Karpas-422 (cell line): ENCODE measurements around the gene SLC17A9. TPM values are rescaled to one million over a fixed set of nuclear protein-coding genes. Genes with fewer than 3 reads are reported as not detected.

Experiments used
- DNase-seq: peaks from one replicate; pipeline ENCODE4 v3.0.0-alpha.2; 2015
- H2AFZ ChIP-seq: fragments of 200-600 bp; sonication (generic); 2 replicates; pipeline ENCODE4 v1.6.1; 2014; ENCODE audit warnings: antibody characterized with exemption, low read length, mixed read lengths
- H3K27ac ChIP-seq: fragments of 200-600 bp; sonication (generic); 2 replicates; pipeline ENCODE4 v1.5.1; 2014; ENCODE audit warnings: mild to moderate bottlenecking, low read length, moderate library complexity
- H3K27me3 ChIP-seq: fragments of 200-600 bp; sonication (generic); 2 replicates; pipeline ENCODE4 v1.6.1; 2014; ENCODE audit warnings: low read length, mixed read lengths
- H3K36me3 ChIP-seq: fragments of 200-600 bp; sonication (generic); 2 replicates; pipeline ENCODE4 v1.6.1; 2014; ENCODE audit warnings: low read length, mixed read lengths; ENCODE audit not compliant: insufficient read depth
- H3K4me1 ChIP-seq: fragments of 200-600 bp; sonication (generic); 2 replicates; pipeline ENCODE4 v1.6.1; 2014; ENCODE audit warnings: mild to moderate bottlenecking, low read length, mixed read lengths
- H3K4me2 ChIP-seq: fragments of 200-600 bp; sonication (generic); 2 replicates; pipeline ENCODE4 v1.6.1; 2014; ENCODE audit warnings: low read length, low read depth, mild to moderate bottlenecking; ENCODE audit not compliant: poor library complexity, severe bottlenecking
- H3K4me3 ChIP-seq: fragments of 200-600 bp; sonication (generic); 2 replicates; pipeline ENCODE4 v1.5.1; 2014; ENCODE audit warnings: mild to moderate bottlenecking, antibody characterized with exemption, low read length, mixed read lengths
- H3K79me2 ChIP-seq: fragments of 200-600 bp; sonication (generic); 2 replicates; pipeline ENCODE4 v1.6.1; 2014; ENCODE audit warnings: mild to moderate bottlenecking, low read length, mixed read lengths
- H3K9ac ChIP-seq: fragments of 200-600 bp; sonication (generic); 2 replicates; pipeline ENCODE4 v1.6.0; 2014; ENCODE audit warnings: low read length
- H3K9me2 ChIP-seq: fragments of 200-600 bp; sonication (generic), shearing (Covaris generic); replicated peaks from 2 replicates; pipeline ENCODE4 v1.6.0; 2014; ENCODE audit warnings: mild to moderate bottlenecking, low read length, moderate library complexity; ENCODE audit not compliant: insufficient read depth
- H3K9me3 ChIP-seq: fragments of 300-700, 200-600 bp; sonication (generic); 2 replicates; pipeline ENCODE4 v1.6.1; 2014; ENCODE audit warnings: low read length, mixed read lengths
- H4K20me1 ChIP-seq: fragments of 200-600 bp; sonication (generic); 2 replicates; pipeline ENCODE4 v1.6.1; 2014; ENCODE audit warnings: mild to moderate bottlenecking, antibody characterized with exemption, low read length, low read depth; ENCODE audit not compliant: insufficient read depth
- total RNA-seq: library from RNA; depleted of rRNA; stranded (reverse); fragments of >200 nt; shearing (Covaris generic); gene quantifications from 2 replicates; pipeline ENCODE4 v1.2.3, GENCODE V29; 2014; ENCODE audit warnings: low replicate concordance

The SLC17A9 gene
- total RNA-seq, 1 experiment from 2014 or later = 15.9 TPM

DNA sequence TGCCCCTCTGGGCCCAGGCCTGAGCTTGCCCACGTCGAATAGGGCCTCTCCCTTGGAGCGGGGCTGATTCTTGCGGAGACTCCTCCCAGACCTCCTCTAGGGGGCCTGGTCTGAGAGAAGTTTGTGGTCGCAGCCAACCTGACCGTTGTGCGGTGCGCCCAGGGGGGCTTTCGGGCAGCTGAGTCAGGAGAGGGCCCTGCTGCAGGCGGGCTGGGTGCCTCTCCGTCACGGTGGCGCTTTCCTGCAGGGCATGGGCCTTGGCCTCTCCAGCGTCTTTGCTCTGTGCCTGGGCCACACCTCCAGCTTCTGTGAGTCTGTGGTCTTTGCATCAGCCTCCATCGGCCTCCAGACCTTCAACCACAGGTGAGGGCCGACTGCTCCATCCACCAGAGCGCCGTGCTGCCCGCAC lies 12.9 kb downstream of the SLC17A9 start:
- H4K20me1 ChIP-seq = no peaks in the 10 kb centered on the region; the same call in 1 of the 2 replicates
- H2AFZ ChIP-seq = no peak overlapping the region
- no peaks in the 10 kb centered on the region for H3K9me2 ChIP-seq
- no peaks in the 10 kb centered on the region for H3K27me3 ChIP-seq
- no peaks in the 10 kb centered on the region for H3K9me3 ChIP-seq
- H3K4me2 ChIP-seq = no peak overlapping the region
- no peak overlapping the region for H3K4me3 ChIP-seq
- no peaks in the 10 kb centered on the region for H3K79me2 ChIP-seq
- no peak for DNase-seq
- H3K27ac ChIP-seq = no peak overlapping the region
- no peak overlapping the region for H3K9ac ChIP-seq
- H3K4me1 ChIP-seq = no peaks in the 10 kb centered on the region
- 0 out of 2 replicates have a peak, but pooled peaks cover 4% of the 10 kb centered on the region for H3K36me3 ChIP-seq

DNA sequence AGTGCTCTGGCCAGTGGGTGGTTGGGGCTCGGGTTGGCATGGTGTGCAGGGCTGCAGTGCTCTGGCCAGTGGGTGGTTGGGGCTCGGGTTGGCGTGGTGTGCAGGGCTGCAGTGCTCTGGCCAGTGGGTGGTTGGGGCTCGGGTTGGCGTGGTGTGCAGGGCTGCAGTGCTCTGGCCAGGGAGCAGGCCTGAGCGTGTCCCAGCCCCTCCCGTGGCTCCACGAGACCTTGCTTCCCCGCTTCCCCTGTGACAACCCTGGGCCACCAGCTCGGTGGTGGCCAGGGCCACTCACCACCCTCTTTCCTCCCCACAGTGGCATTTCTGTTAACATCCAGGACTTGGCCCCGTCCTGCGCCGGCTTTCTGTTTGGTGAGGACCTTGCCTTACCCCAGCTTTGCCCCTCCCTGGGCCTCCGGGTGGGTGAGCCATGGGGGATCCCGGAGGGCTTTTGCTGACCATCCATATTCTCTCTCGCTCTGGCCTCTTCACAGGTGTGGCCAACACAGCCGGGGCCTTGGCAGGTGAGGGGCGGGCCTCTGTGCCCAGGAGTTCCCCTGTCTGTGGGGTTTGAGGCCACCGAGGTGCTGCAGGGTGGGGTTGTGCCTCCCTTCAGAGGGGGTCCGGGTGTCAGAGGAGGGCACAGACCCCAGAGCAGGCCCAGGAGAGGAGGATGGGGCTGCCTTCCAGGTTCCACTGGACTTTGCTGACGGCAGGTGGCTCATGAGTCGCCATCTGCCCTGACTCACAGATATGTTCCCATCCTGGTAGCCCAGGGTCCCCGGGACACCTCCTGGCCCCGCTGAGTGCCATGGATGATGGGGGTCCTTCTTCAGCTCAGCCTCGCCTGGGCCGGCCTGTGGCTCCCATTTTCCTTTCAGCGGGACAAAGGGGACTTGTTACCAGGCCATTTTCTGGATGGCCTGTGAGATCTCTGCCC lies 14.0 kb downstream of the SLC17A9 start:
- H3K4me1 ChIP-seq = no peaks in the 10 kb centered on the region
- H3K9me3 ChIP-seq = no peaks in the 10 kb centered on the region
- 0 out of 2 replicates have a peak, but pooled peaks cover 4% of the 10 kb centered on the region for H3K36me3 ChIP-seq
- H3K27ac ChIP-seq = no peak overlapping the region
- H2AFZ ChIP-seq = no peak overlapping the region
- H3K9me2 ChIP-seq = no peaks in the 10 kb centered on the region
- H4K20me1 ChIP-seq = no peaks in the 10 kb centered on the region; the same call in 1 of the 2 replicates
- H3K79me2 ChIP-seq = no peaks in the 10 kb centered on the region
- no peak overlapping the region for H3K9ac ChIP-seq
- DNase-seq = no peak
- no peak overlapping the region for H3K4me3 ChIP-seq
- no peak overlapping the region for H3K4me2 ChIP-seq
- H3K27me3 ChIP-seq = no peaks in the 10 kb centered on the region

DNA sequence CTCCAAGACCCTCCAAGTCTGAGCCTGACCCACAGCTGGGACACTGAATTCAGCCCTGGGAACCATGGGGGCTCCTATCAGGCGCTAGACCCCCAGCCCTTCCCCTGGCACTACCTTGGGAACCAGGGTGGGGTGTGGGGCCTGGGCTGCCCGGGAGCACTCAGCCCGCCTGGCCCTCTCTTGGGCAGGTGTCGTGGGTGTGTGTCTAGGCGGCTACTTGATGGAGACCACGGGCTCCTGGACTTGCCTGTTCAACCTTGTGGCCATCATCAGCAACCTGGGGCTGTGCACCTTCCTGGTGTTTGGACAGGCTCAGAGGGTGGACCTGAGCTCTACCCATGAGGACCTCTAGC lies 14.6 kb downstream of the SLC17A9 start:
- H3K79me2 ChIP-seq = no peaks in the 10 kb centered on the region
- H3K9ac ChIP-seq = no peak overlapping the region
- no peaks in the 10 kb centered on the region for H3K4me1 ChIP-seq
- H3K27ac ChIP-seq = no peak overlapping the region
- no peak overlapping the region for H3K4me3 ChIP-seq
- no peaks in the 10 kb centered on the region for H3K27me3 ChIP-seq
- 0 out of 2 replicates have a peak, but pooled peaks cover 4% of the 10 kb centered on the region for H3K36me3 ChIP-seq
- no peak overlapping the region for H3K4me2 ChIP-seq
- no peak for DNase-seq
- no peaks in the 10 kb centered on the region; the same call in 1 of the 2 replicates for H4K20me1 ChIP-seq
- H3K9me2 ChIP-seq = no peaks in the 10 kb centered on the region
- H2AFZ ChIP-seq = no peak overlapping the region
- no peaks in the 10 kb centered on the region for H3K9me3 ChIP-seq

GRCh38 chr20:62967628-62968351 lies 15.3 kb downstream of the SLC17A9 start:
- Histone ChIP-seq H3K9ac (no peak overlapping the region), H3K27me3 (no peaks in the 10 kb centered on the region), H3K27ac (no peak overlapping the region)

GRCh38 chr20:62968378-62969178 lies 16.1 kb downstream of the SLC17A9 start:
- Histone ChIP-seq H3K27me3 (no peaks in the 10 kb centered on the region), H3K79me2 (no peaks in the 10 kb centered on the region), H3K9me3 (no peaks in the 10 kb centered on the region), H3K4me1 (peaks cover 4% of the 10 kb centered on the region), H3K9ac (no peak overlapping the region), H2AFZ (no peak overlapping the region), H3K36me3 (0 out of 2 replicates have a peak, but pooled peaks cover 4% of the 10 kb centered on the region), H4K20me1 (no peaks in the 10 kb centered on the region; the same call in 1 of the 2 replicates), H3K4me2 (no peak overlapping the region), H3K27ac (no peak overlapping the region), H3K4me3 (no peak overlapping the region), H3K9me2 (no peaks in the 10 kb centered on the region)
- DNase-seq = peak; percentile 52

More at GRCh38 chr20:62967628-62968351, 15.3 kb downstream of the SLC17A9 start:
- Histone ChIP-seq H3K9me3 (no peaks in the 10 kb centered on the region), H3K4me3 (no peak overlapping the region), H2AFZ (no peak overlapping the region), H3K4me1 (peaks cover 4% of the 10 kb centered on the region), H3K36me3 (0 out of 2 replicates have a peak, but pooled peaks cover 4% of the 10 kb centered on the region), H3K4me2 (no peak overlapping the region), H4K20me1 (no peaks in the 10 kb centered on the region; the same call in 1 of the 2 replicates), H3K9me2 (no peaks in the 10 kb centered on the region), H3K79me2 (no peaks in the 10 kb centered on the region)
- DNase-seq = no peak

- peak; percentile 53 for DNase-seq
- H2AFZ ChIP-seq = no peak overlapping the region
Measured at GRCh38 chr20:62969179-62969760, 16.8 kb downstream of the SLC17A9 start.

DNA sequence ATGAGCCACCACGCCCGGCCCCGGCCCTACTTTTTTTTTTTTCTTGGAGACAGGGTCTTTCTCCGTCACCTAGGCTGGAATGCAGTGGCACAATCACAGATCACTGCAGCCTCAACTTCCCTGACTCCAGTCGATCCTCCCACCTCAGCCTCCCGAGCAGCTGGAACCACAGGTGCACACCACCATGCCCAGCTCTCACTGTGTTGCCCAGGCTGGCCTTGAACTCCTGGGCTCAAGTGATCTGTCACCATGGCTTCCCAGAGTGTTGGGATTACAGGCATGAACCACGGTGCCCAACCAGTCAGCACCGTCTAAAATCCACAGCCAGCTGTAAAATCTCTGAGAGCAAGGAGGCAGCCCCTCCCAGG lies 17.4 kb downstream of the SLC17A9 start:
- Histone ChIP-seq H4K20me1 (no peaks in the 10 kb centered on the region; the same call in 1 of the 2 replicates), H3K27ac (no peak overlapping the region), H3K4me2 (no peak overlapping the region), H3K4me3 (no peak overlapping the region), H3K36me3 (0 out of 2 replicates have a peak, but pooled peaks cover 1% of the 10 kb centered on the region), H3K79me2 (no peaks in the 10 kb centered on the region), H3K27me3 (no peaks in the 10 kb centered on the region), H2AFZ (no peak overlapping the region), H3K9me2 (no peaks in the 10 kb centered on the region), H3K9ac (no peak overlapping the region), H3K9me3 (no peaks in the 10 kb centered on the region), H3K4me1 (peaks cover 4% of the 10 kb centered on the region)
- DNase-seq = no peak

More at GRCh38 chr20:62969179-62969760, 16.8 kb downstream of the SLC17A9 start:
- Histone ChIP-seq H4K20me1 (no peaks in the 10 kb centered on the region; the same call in 1 of the 2 replicates), H3K4me1 (peaks cover 4% of the 10 kb centered on the region), H3K79me2 (no peaks in the 10 kb centered on the region), H3K9me2 (no peaks in the 10 kb centered on the region), H3K27me3 (no peaks in the 10 kb centered on the region), H3K4me3 (no peak overlapping the region), H3K9me3 (no peaks in the 10 kb centered on the region), H3K4me2 (no peak overlapping the region), H3K36me3 (0 out of 2 replicates have a peak, but pooled peaks cover 4% of the 10 kb centered on the region), H3K27ac (no peak overlapping the region), H3K9ac (no peak overlapping the region)
